Measurements from ENCODE around the gene VPS41.
A peak's percentile ranks its signal among the peaks of the same experiment; 100 is the strongest.

The VPS41 gene

DNA sequence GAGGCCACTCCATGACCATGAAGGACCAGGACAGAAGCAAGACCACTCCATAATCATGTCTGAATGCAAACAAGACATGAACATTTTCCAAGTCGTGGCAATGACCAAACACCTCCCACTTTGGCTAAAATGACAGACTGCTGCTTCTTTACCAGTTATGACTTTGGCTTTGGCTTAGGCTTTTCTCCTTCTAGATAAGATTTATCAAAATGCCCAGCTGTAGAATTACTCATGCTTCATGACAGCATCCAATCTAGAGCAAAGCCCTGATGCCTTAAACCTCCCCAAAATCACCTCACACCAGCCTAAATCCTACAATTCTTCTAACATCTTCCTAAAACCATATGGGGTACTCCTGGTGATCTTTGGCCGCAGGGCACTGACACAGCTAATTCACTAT, 102.1 kb downstream of the VPS41 start:
- TF ChIP-seq ZFX (IDR thresholded peaks at IDR 0.05): no peak
- TF ChIP-seq, protein P1, sequence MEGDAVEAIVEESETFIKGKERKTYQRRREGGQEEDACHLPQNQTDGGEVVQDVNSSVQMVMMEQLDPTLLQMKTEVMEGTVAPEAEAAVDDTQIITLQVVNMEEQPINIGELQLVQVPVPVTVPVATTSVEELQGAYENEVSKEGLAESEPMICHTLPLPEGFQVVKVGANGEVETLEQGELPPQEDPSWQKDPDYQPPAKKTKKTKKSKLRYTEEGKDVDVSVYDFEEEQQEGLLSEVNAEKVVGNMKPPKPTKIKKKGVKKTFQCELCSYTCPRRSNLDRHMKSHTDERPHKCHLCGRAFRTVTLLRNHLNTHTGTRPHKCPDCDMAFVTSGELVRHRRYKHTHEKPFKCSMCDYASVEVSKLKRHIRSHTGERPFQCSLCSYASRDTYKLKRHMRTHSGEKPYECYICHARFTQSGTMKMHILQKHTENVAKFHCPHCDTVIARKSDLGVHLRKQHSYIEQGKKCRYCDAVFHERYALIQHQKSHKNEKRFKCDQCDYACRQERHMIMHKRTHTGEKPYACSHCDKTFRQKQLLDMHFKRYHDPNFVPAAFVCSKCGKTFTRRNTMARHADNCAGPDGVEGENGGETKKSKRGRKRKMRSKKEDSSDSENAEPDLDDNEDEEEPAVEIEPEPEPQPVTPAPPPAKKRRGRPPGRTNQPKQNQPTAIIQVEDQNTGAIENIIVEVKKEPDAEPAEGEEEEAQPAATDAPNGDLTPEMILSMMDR (conservative IDR thresholded peaks at IDR 0.05): no peak
- no peak overlapping the region for H3K27ac ChIP-seq

DNA sequence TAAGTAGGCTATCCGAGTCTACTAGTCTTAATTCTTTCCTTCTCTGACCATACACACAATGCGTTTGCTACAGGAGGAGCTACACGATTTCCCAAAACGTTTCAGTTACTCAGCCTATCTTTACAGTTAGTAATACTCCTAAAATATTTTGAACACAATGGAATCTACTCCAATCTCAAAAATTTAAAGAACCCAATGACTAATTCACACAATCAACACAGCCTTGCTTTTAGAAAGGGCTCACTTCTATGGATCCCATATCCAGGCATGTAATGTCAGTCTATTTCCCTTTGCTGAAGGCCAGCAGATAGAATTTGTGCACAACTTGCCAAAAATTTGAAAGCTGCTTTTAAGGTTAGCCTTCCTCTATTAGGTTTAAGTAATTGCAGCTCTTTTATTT, 107.2 kb downstream of the VPS41 start:
- H3K27ac ChIP-seq: no peak overlapping the region
- TF ChIP-seq, protein P1 (conservative IDR thresholded peaks at IDR 0.05): no peak
- no peak for TF ChIP-seq ZFX (IDR thresholded peaks at IDR 0.05)

DNA sequence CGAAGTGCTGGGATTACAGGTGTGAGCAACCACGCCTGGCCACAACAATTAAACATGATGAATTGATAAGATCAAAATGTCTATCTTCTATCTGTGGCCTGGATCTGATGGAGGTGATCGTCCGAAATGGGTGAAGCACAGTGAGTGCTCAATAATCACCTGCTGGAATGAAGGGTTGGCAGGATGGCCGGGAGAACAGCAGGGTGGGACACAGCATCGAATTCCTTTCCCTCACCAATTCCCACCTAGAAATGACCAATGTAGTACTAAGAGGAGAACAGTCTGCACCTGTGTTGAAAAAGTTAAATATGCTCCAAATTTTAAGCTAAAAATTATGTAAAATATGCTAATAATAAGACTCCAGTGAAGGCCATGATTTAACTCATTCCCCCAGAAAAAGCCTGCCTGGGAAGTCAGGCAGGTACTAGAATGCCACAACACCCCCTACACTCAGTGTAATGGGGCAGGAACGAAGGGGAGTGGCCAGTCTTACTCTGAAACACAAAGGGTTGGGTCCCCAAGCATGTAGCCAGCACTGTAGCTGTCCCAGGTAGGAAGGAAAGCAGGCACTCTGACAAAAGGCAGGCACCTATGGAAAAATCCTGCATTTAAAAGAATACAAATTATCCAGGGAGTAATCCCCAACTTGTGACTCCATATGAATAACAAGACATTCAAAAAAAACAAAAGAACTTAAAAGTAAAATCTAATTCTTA, 110.3 kb downstream of the VPS41 start:
- no peak overlapping the region for H3K27ac ChIP-seq
- TF ChIP-seq, protein P1 (conservative IDR thresholded peaks at IDR 0.05): no peak
- TF ChIP-seq ZFX (IDR thresholded peaks at IDR 0.05): no peak

DNA sequence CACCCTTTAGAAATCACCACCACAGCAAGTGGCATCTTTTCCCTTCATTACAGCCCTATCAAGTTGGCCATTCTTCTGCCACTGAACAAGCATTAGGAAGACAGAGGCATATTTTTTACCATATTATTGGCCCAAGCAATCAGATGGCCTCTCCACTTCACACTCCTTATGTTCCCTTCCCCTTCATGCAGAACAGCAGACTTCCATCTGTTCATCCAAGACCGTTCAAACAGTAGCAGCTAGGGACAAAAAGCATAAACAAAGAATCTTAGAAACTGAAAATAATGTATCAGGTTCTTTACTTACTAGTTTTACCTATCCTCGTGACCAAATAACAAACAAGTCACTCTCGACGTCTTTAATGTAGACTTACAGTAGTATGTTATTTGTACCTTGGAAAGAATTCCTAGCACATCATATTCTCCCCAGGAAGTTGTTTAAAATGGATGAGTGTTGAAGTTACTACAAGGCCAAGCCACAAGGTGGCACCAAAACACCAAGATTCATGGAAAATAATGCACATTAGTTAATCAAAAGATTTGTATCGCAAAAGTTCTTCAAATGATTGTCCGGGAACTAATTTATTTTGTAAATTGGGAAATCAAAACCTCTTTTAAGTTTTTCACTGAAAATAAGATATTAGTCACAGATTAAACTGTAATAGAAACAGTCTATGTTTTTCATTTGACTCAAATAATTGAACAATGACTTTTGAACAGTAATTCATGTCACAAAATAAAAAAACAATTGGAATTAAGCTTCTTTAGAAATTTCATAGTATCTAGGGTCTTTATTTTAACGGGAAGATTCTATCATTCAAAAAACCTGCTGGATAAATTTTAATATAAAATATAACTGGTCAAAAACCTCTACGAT, 112.1 kb downstream of the VPS41 start:
- no peak for TF ChIP-seq ZFX (IDR thresholded peaks at IDR 0.05)
- TF ChIP-seq, protein P1 (conservative IDR thresholded peaks at IDR 0.05): peak; percentile 85
- H3K27ac ChIP-seq: no peak overlapping the region

DNA sequence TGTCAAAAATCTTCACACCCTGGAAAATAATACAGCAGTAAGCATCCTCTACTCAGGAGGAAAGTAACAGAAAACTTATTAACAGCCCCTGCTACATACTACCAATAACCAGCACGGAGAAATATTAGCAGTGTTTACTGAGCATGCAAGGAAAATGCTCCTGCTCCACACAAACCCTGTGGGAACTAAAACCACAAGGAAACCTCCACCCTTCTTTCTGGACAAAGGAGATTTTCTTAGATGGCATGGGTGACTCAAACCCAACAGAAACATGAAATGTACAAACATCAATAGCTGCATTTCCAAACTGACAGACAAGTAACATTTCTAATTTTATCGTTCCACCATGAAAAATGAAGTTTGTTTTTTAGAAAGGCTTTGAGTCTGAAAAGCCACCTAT, 113.4 kb downstream of the VPS41 start:
- H3K27ac ChIP-seq: no peak overlapping the region
- TF ChIP-seq ZFX (IDR thresholded peaks at IDR 0.05): no peak
- TF ChIP-seq, protein P1 (conservative IDR thresholded peaks at IDR 0.05): no peak

DNA sequence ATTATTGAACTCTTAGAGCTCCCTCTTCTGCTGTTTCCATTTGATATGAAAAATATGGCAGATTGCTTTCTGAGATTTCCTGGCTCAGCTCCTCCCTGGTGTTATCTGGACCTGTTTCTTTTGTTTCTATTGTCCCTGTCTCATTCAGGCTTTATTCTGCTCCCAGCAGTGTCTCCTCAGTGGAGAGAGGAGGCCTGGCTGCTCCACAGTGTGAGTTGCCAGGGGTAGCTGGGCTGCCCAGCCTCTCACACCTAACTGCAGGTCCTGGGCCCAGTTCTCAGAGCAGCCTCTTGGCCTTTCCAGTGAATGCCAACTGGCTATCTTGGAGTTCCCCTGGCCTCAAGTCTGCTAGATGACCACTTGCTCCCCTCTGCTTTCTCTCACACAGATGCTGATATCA, 127.0 kb downstream of the VPS41 start:
- TF ChIP-seq, protein P1 (conservative IDR thresholded peaks at IDR 0.05): no peak
- no peak for TF ChIP-seq ZFX (IDR thresholded peaks at IDR 0.05)
- no peak overlapping the region for H3K27ac ChIP-seq

DNA sequence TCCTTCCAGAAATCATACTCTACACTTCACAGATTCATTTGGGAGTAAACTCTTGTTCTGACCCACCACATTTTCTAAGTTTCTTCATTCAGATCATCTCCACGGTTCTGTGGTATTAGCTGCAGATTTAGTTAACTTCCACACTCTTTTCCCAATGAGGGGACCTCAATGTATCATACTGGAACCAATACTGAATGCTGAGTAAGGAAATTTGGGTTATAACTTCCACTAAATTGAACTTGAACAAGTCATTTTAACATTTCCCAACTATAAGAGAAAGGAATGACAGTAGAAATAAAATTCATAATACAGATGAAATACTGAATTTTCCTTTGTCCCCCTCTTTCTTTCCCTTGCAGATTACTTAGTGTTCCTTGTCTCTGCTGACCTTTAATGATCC, 131.4 kb downstream of the VPS41 start:
- TF ChIP-seq, protein P1 (conservative IDR thresholded peaks at IDR 0.05): no peak
- TF ChIP-seq ZFX (IDR thresholded peaks at IDR 0.05): no peak

More for the DNA sequence above, 131.4 kb downstream of the VPS41 start:
- no peak overlapping the region for H3K27ac ChIP-seq
